Nephron (organoid): ENCODE results near the gene P4HTM.

ENCODE experiments used
- H3K27ac Mint-ChIP-seq, 3 experiments: 2 replicates each; pipeline ENCODE4 v1.8.0; 2020; ENCODE audit warnings: mixed read lengths in 3 of 3, mild to moderate bottlenecking in 2 of 3, moderate library complexity in 1 of 3
- H3K27me3 Mint-ChIP-seq: 2 replicates; pipeline ENCODE4 v1.8.0; 2021; ENCODE audit warnings: low read depth, mild to moderate bottlenecking, moderate library complexity, mixed read lengths
- H3K36me3 Mint-ChIP-seq: 2 replicates; pipeline ENCODE4 v1.8.0; 2020; ENCODE audit warnings: low read depth, mixed read lengths
- H3K4me1 Mint-ChIP-seq: 2 replicates; pipeline ENCODE4 v1.8.0; 2020; ENCODE audit warnings: mixed read lengths
- H3K4me3 Mint-ChIP-seq, 3 experiments: 2 replicates each; pipeline ENCODE4 v1.8.0; 2020; ENCODE audit warnings: mild to moderate bottlenecking in 3 of 3, mixed read lengths in 3 of 3, moderate library complexity in 2 of 3
- H3K9me3 Mint-ChIP-seq: 2 replicates; pipeline ENCODE4 v1.8.0; 2020; ENCODE audit warnings: mixed read lengths
- TF ChIP-seq, protein P1 (sequence below), 3 experiments: fragments of 200-600 bp; sonication (generic); IDR thresholded peaks; one replicate each; pipeline ENCODE4 v1.5.0; 2021; ENCODE audit warnings: antibody characterized with exemption in 3 of 3; ENCODE audit not compliant: unreplicated experiment in 3 of 3

Gene P4HTM

GRCh38 chr3:48996640-48997039 lies 6.6 kb downstream of the P4HTM start:
- Mint-ChIP-seq H3K27ac (no peak overlapping the region), H3K4me1 (peaks cover 5% of the 10 kb centered on the region), H3K36me3 (peaks cover 7% of the 10 kb centered on the region), H3K9me3 (no peaks in the 10 kb centered on the region), H3K4me3 (no peak overlapping the region), H3K27me3 (no peaks in the 10 kb centered on the region)
- TF ChIP-seq, protein P1, sequence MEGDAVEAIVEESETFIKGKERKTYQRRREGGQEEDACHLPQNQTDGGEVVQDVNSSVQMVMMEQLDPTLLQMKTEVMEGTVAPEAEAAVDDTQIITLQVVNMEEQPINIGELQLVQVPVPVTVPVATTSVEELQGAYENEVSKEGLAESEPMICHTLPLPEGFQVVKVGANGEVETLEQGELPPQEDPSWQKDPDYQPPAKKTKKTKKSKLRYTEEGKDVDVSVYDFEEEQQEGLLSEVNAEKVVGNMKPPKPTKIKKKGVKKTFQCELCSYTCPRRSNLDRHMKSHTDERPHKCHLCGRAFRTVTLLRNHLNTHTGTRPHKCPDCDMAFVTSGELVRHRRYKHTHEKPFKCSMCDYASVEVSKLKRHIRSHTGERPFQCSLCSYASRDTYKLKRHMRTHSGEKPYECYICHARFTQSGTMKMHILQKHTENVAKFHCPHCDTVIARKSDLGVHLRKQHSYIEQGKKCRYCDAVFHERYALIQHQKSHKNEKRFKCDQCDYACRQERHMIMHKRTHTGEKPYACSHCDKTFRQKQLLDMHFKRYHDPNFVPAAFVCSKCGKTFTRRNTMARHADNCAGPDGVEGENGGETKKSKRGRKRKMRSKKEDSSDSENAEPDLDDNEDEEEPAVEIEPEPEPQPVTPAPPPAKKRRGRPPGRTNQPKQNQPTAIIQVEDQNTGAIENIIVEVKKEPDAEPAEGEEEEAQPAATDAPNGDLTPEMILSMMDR (IDR thresholded peaks at IDR 0.05; ENCODE audit: unreplicated experiment in 3 of 3): no peak

DNA sequence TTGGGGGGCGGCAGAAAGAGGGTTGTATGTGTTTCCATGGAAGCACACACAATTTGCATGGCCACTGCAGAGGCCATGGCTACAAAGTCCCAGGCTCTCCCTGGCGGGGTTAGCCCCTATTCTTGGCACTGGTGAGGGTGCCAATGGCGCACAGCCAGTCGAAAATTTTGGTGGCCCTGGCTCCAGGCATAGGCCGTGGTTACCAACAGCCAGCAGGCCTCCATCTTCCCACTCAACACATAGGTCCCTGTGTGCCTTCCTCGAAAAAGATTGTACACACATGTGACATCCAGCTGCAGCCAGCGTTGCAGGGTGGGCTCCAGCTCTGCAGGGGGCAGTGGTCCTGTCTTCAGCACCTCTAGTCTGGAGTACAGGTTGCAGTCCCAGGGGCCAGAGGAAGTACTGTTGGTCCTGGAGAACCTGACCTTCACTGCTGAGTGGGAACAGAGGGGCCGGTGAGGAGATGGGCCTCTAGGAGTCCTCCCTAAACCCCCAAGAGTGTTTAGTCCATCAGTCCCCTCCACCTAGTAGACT lies 7.1 kb downstream of the P4HTM start:
- Mint-ChIP-seq H3K4me1 (no peaks in the 10 kb centered on the region), H3K36me3 (peaks cover 7% of the 10 kb centered on the region), H3K27me3 (no peaks in the 10 kb centered on the region), H3K27ac (no peak overlapping the region), H3K9me3 (no peaks in the 10 kb centered on the region), H3K4me3 (no peak overlapping the region)
- TF ChIP-seq, protein P1 (IDR thresholded peaks at IDR 0.05; ENCODE audit: unreplicated experiment in 3 of 3): no peak

DNA sequence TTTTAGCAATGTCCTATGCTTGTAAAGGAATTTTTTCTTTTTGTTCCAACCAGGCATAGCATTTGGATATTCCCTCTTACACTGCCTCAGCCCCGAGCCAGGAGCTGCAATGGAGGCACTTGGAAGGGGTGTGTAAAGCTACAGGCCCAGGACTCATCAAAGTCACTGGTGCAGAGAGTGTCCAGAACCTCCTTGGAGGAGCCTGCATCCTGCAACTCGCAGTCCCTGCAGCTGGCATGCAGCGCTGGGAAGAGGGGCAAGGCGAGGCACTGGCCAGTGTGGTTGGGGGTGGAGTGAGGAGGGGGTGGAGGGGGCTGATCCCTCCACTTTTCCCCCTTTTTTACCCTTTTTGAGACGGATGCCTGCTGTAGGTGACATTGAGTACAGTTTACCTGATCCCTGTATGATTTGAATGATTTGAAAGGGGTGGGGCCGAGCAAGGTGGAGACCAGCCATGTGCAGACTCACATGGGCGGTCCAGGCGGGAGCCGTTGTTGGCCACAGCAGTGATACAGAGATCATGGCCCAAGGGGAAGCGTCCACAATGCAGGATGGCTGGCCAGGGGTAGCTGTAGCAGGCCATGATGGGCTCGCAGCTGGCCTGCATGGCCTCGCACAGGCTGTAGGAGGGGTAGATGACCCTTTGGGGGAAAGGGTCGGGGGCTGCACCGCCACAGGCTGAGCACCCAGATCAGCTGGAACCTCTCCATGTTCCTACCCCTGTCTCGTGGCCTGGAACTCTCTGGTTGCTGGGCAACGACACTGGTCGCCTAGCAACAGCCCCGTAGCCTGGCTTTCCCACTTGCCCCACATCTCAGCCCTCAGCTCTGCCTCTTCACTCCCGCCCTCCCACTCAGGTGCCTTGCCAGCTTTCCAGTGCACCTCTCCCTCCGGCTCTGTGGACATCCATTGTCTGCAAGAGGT lies 7.9 kb downstream of the P4HTM start:
- no peaks in the 10 kb centered on the region for H3K9me3 Mint-ChIP-seq
- H3K36me3 Mint-ChIP-seq: peaks cover 7% of the 10 kb centered on the region
- H3K4me1 Mint-ChIP-seq: no peaks in the 10 kb centered on the region
- TF ChIP-seq, protein P1 (IDR thresholded peaks at IDR 0.05; ENCODE audit: unreplicated experiment in 3 of 3): no peak
- H3K4me3 Mint-ChIP-seq: no peak overlapping the region
- peak overlapping the region in 1 of 3 experiments; percentile 64 for H3K27ac Mint-ChIP-seq
- H3K27me3 Mint-ChIP-seq: no peaks in the 10 kb centered on the region

- Mint-ChIP-seq H3K36me3 (peaks cover 4% of the 10 kb centered on the region), H3K27me3 (no peaks in the 10 kb centered on the region), H3K9me3 (no peaks in the 10 kb centered on the region), H3K27ac (no peak overlapping the region), H3K4me1 (no peaks in the 10 kb centered on the region), H3K4me3 (no peak overlapping the region)
- TF ChIP-seq, protein P1 (IDR thresholded peaks at IDR 0.05; ENCODE audit: unreplicated experiment in 3 of 3): no peak
Measured at GRCh38 chr3:48999085-48999858, 9.2 kb downstream of the P4HTM start.

GRCh38 chr3:49001155-49001554 lies 11.1 kb downstream of the P4HTM start:
- H3K4me1 Mint-ChIP-seq: no peaks in the 10 kb centered on the region
- H3K27me3 Mint-ChIP-seq: no peaks in the 10 kb centered on the region
- H3K36me3 Mint-ChIP-seq: no peaks in the 10 kb centered on the region
- no peaks in the 10 kb centered on the region for H3K9me3 Mint-ChIP-seq
- H3K27ac Mint-ChIP-seq: no peak overlapping the region
- H3K4me3 Mint-ChIP-seq: no peak overlapping the region
- TF ChIP-seq, protein P1 (IDR thresholded peaks at IDR 0.05; ENCODE audit: unreplicated experiment in 3 of 3): no peak
